HL-60/S4 treated with retinoic acid at 250 ng/mL for 4 days and 3 days (cell line): ENCODE measurements around the gene MEGF10.

Source experiments
- in situ Hi-C: fragments of 300-500 bp; cut with MboI; formaldehyde crosslinking; loops from 2 replicates; pipeline ENCODE4 v1.7.0; 2022; ENCODE audit warnings: low sequenced_read_pairs

The MEGF10 gene

DNA sequence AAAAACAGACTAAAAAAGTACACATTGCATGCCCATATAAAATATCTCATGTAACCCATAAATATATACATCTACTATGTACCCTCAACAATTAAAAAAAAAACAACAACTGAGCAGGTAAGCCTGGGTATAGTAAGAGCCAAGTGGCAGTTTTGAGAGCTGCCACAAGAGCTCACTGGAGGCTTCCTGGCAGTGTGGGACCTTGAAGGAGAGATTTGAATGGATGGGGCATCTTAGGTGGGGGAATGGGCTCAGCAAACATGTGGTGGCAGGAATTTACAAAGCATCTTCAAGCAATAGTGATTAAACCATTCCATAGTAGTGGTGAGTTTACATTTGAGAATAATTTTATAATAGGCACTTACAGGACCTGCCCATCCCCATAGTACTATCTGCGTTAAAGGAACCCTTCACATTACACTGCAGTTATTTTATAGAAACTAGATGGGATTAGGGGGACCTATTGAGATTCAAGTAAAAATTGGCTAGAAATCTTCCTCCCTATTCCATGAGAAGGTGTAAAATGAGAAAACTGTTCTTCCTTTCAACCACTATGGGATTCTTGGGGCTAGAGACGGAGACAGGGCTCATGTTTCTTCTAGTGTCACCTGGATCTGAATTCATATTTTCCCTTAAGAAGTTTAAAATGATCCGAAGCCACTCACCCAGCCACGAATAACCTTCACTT, 6.9 kb downstream of the MEGF10 start:
- in situ Hi-C loops = no loop called here

DNA sequence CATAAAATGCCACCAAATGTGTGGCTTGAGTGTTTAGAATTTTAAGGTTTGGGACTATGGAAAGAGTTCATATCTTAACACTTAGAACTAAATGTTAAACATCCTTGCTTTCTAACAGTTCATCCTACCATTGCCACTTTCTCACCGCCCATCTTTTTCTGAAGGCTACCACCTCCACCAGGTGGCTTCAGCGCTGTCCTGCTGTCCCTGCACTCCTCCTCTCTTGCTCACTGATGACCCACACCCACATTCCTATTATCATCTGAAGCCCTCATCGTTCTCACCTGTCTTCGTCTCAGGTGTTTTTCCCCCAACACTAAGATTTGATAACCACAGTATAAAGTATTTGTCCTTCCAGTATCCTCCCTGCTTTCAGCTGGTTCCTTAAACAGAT, 7.4 kb downstream of the MEGF10 start:
- in situ Hi-C loops = no loop called here

DNA sequence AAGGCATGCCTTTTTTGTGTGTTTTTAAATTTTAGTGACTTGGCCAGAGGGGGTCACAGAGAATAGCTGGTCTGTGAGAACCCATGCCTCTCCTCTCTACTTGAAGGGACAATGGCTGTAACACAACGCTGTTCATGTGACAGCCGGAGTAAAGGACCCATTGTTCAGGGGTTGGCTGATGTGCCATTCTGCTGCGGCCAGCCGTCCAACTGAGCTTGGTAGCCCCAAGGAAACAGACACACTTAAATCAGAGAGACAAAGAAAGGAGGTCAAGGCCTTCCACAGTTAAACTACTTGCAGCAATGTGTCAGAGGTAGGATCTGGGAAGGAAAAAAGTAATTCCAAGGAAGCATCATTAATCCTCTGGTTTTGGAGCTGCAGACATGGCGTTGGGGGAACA, 8.1 kb downstream of the MEGF10 start:
- in situ Hi-C loops = no loop called here

DNA sequence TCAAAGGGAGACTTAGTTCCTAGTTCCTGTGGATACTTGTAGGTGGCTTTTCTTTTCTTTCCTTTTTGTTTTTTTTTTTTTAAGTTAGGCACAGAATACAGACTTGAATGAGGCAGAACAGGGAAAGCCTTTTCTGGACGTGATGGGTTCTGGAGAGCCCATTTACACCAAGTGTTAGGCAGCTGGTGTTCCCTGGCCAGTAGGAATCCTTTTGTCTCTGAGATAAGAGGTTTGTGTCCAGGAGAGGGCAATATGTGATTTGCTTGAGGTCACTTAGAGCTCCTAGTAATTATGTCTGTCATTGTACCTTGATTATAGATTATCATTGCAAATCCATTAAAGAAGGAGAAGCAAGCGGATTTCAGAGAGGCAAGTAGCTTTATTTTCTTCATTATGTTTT, 9.1 kb downstream of the MEGF10 start:
- in situ Hi-C loops = loop anchor here (25.0 kb wide), 1 partner anchor 637 kb away; no protein-coding TSS in a partner anchor

DNA sequence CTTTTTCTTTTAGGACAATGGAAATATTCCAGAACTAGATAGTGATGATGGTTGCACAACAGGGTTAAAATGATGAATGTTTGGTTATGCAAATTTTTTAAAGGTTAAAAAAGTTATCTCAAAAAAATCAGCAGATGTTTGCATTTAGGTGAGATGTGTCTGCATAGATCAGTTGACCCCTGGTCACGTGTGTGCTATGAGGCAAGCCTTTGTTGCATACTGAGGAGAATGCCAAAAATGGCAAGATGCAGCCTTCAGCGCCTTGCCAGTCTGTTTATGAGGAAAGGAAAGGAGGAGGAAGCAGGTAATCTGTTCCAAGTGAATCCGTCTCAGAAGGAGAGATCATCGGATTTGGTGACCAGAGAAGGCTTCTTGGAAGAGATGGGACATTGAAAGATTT, 11.9 kb downstream of the MEGF10 start:
- in situ Hi-C loops = loop anchor here (25.0 kb wide), 1 partner anchor 640 kb away; no protein-coding TSS in a partner anchor

DNA sequence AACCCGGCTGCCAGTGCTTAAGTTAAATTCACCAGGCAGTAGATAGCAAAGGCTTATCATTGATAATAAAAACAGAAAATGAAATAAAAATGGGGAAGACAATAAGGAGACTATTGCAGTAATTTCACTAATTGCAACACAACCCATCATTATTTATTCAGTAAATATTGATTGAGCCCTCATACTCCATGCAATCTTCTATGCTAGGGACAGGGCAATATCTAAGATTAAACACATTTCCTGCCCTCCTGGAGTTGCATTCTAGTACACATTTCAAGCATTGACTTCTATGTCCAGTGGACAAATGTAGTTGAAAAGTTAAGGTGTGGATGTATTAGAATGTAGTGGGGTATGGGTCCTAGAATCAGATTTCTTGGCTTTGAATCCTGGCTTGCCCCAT, 12.8 kb downstream of the MEGF10 start:
- in situ Hi-C loops = loop anchor here (25.0 kb wide), 1 partner anchor 641 kb away; no protein-coding TSS in a partner anchor

DNA sequence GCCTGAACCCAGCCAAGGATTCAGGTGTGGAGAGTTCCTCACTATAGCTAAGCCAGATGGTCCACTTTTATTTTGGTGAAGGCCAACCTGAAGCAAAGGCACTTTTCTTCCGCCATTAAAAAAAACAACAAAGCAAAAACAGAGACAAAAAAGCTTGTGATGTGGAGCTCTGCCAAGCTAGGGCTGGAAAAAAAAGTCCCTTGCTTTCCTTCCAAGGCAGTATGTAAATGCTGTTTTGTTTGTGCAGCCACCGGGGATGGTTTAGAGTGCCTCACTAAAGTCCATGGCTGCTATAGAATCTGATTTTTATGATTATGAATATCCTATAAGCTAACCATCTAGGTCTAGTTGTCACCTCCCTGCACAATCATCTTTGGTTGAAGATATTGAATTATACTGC, 14.9 kb downstream of the MEGF10 start:
- in situ Hi-C loops = loop anchor here (25.0 kb wide), 1 partner anchor 643 kb away; no protein-coding TSS in a partner anchor

DNA sequence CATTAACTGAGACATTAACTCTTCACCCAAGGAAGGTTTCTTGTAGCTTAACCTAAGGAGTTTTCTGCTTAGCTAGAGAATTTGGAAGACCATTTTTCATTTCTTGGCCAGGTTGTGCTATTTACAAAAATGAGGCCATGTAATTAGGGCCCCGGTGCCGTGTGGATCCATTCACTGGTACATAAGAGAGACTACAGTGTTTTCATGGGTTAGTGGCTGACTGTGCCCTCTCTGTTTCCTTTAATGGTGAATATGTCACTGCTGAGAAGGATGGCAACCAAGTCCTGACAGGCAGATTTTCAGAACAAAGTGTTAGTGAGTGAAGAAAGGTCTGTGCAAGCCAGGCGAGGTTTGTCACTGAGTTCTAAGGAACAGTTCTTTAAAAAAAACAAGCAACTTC, 15.4 kb downstream of the MEGF10 start:
- in situ Hi-C loops = loop anchor here (25.0 kb wide), 1 partner anchor 644 kb away; no protein-coding TSS in a partner anchor

DNA sequence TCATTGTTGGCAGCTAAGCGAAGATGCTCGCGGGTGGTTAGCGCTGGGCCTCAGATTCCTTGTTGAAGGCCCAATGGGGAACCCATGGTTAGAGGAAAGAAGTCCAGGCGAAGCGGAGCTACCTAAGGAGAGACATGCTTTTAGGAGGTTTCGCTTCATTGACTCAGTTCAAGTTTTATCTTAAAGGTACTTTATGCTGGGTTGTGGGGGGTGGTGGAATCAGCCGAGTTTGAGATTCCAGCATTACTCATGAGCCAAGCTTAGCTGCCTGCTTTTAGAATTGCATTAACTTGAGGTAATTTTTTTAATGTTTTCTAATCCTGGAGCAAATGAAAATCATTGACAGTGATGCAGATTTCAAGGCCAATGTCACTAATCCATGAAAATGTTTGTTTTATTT, 16.1 kb downstream of the MEGF10 start:
- in situ Hi-C loops = loop anchor here (25.0 kb wide), 1 partner anchor 644 kb away; no protein-coding TSS in a partner anchor

DNA sequence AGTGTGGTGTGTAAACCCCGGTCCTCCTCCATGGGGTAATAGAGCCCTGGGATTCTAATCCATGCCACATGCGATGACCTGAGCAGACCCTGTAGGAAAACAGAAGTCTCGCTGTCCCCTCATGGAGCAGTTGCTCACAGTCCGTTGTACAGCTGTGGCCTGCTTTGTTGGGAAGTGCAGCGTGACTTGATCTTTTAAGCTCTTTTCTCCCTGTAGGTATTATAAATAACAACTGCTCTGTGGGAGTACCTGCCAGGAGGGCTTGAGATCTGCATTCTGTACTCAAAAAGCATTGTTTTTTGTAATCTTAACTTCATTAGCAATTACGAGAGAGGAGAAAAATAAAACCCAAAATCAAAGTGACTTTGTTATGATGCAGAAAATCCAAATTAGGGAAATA, 17.3 kb downstream of the MEGF10 start:
- in situ Hi-C loops = loop anchor here (25.0 kb wide), 1 partner anchor 646 kb away; no protein-coding TSS in a partner anchor

DNA sequence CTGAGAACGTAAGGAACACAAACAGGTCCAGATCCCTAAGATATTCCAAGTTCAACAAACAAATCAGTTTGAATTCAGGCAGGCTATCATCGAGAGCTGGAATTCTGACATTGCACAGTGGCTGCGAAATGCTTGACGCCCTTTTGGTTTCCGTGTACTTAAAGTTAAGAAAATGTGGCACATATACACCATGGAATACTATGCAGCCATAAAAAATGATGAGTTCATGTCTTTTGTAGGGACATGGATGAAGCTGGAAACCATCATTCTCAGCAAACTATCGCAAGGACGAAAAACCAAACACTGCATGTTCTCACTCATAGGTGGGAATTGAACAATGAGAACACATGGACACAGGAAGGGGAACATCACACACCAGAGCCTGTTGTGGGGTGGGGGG, 17.7 kb downstream of the MEGF10 start:
- in situ Hi-C loops = loop anchor here (25.0 kb wide), 1 partner anchor 646 kb away; no protein-coding TSS in a partner anchor

DNA sequence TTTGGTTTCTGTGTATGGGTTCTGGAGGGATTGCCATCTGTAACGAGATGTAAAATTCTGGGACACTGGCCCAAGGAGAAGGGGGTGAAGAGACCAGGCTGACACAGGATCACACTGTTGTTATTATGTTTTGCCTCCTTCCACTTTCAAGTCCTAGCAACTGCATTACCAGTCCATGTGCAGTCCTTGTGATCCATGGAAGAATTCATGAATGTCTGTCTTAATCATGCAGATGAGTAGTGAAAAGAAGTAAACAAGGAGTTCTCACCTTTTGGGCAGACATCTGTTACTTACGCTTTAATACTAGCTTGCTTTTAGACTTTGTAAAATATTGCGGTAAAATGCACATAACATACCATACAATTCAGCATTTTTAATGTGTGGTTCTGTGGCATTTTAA, 18.3 kb downstream of the MEGF10 start:
- in situ Hi-C loops = loop anchor here (25.0 kb wide), 1 partner anchor 647 kb away; no protein-coding TSS in a partner anchor

DNA sequence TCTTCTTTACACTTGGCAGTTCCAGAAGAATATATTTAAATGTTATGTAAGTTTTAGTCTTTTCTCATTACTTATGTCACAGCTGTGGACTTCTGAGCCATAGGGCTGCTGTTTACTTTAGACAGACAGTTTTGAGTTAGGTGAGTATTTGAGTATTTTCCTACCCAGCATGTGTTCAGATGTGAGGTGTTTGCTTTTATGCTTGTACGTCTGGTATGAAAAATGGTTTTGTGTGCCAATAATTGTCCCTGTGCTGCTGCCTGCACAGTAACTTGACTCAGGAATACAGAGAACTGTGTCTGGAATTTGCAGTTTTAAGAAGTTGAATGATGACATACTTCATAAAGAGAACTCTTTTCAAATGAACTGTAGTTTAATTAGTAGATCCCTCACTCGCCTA, 20.8 kb downstream of the MEGF10 start:
- in situ Hi-C loops = loop anchor here (25.0 kb wide), 1 partner anchor 649 kb away; no protein-coding TSS in a partner anchor

DNA sequence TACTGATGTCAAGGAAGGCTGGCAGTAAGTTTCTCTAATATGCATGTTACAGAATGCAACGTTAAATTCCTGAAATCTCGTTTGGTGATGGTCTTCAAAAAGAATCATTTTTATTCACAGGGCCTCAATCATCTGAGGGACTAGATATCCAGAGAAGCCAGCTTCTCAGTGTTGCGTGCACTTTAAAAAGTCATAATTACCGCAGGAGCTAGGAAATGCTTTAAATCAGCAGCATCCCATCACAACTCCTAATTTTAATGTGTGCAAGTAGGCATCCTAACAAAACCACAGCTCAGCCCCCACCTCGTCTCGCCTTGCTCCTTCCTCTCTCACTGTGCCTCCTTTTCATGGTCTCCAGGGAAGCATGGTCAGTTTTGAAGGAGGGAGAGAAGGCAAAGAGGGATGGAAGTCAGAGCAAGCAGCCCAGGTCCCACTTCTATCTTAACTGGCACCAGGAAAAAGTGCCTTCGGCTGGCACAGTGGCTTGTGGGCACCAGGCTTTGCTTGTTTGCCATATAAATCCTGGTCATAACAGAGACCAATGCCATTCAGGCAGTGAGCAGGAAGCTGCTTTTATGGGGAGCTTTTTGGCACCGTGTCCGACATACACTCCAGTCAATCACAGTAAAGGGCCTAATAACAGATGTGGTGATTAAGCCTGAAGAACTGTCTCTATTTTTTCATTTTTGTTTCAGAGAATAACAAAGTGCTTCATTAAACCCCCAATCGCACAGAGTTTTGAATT, 21.4 kb downstream of the MEGF10 start:
- in situ Hi-C loops = loop anchor here (25.0 kb wide), 1 partner anchor 650 kb away; no protein-coding TSS in a partner anchor

DNA sequence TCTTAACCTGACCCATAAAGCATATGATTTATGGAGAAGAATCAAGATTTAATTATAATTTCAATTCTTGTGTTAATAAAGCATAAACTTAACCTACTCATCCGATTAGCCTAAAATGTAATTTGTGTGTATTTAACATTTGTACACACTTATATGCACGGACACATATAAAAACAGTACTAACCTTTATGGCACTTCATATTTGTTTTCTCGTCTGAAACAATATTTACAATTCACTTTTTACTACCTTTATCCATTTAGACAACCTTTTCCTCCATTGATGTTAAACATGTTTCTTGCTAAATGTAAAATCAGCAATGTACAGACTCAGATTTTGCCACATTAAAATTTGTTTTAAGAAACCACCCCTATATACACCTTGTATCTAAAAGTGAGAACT, 22.8 kb downstream of the MEGF10 start:
- in situ Hi-C loops = loop anchor here (25.0 kb wide), 1 partner anchor 651 kb away; no protein-coding TSS in a partner anchor

DNA sequence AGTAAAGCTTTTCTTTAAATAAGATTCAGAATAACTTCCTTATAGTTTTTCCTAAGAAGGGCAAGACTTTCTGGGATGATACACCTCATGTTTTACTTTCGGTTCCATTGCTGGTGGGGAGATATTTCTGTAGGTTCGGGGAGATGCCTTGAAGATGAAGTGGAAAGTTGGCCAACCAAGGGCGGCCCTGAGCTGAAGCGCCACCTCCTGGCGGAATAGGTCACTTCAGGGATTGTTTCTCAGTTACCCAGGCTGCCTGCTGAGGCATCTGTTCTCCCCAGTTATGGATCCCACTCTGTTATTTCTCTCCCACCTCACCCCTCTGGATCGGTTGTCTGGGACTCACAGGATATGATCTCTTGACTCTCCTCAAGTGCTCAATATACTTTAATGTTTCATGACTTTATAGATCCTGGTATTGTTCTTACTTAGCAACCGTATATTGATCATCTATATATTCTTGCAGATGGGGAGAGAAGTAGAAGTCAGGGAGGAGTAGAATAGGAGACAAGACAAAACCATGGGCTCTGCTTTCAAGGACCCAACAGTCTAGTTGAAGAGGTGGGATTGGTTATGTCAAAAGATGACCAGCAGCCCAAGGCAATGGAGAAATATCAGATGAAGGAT, 23.4 kb downstream of the MEGF10 start:
- in situ Hi-C loops = loop anchor here (25.0 kb wide), 1 partner anchor 652 kb away; no protein-coding TSS in a partner anchor

DNA sequence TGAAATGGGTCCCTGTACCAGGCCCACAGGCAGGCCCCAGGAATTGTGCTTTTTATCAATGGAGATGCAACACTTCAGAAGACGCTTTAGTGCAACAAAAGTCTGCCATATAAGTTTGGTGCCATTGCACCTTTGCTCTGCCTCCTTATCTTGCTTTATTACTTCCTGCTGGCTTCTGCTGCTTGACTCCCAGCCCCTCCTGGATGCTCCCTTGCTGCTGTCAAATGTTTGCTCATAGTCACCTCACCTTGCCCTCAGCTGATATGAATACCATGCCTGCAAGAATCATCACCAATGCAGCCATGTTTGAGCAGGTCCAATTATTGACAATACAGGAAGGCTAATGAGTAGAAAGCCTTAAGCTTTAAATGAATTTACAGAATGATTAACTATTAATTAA, 25.4 kb downstream of the MEGF10 start:
- in situ Hi-C loops = loop anchor here (25.0 kb wide), 1 partner anchor 654 kb away; no protein-coding TSS in a partner anchor

DNA sequence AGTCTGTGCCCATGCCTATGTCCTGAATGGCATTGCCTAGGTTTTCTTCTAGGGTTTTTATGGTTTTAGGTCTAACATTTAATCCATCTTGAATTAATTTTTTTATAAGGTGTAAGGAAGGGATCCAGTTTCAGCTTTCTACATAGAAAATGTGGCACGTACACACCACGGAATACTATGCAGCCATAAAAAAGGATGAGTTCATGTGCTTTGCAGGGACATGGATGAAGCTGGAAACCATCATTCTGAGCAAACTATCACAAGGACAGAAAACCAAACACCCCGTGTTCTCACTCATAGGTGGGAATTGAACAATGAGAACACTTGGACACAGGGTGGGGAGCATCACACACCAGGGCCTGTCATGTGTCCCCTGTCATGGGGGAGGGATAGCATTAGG, 26.8 kb downstream of the MEGF10 start:
- in situ Hi-C loops = loop anchor here (25.0 kb wide), 1 partner anchor 655 kb away; no protein-coding TSS in a partner anchor

DNA sequence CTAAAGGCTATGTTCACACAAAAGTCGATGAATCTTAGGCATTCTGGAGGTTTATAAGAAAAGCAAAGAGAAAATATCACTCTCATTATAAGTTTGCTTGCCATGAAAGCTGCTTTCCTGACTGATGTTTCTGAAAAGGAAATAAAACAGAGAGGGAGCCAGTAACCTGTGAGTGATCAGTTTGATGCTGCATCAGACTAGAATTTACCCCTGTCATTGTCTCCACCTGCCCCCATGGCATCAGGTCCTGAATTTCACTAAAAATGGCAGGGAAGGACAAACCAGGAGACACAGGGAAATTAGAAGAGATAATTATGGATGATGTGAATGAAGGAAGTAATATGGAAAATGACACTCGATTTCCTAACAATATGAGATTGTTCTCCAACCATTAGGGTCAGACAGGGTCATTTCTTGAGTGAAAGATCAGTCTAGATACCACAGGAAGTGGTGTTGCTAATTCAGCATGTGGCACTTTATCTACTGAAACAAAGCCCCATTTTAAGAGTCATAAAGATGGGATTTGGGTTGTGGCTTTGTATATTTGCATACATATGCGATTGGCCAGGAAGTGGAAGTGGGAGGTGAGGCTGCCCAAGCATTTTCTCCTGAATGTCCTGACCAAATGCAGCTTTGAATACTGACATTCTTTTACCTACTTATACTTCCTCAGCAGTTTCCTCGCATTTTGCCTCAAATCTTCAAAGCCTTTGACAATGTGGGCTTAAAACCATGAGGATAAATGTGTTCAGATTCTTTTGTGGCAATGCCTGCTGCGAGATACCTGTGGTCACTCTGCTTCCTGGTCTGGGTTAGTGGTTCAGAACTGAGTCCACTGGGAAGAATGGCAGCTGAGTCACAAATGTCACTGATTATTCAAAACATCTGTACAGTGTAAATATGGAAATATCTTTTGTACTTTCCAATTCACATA, 29.7 kb downstream of the MEGF10 start:
- in situ Hi-C loops = loop anchor here (25.0 kb wide), 1 partner anchor 658 kb away; no protein-coding TSS in a partner anchor

DNA sequence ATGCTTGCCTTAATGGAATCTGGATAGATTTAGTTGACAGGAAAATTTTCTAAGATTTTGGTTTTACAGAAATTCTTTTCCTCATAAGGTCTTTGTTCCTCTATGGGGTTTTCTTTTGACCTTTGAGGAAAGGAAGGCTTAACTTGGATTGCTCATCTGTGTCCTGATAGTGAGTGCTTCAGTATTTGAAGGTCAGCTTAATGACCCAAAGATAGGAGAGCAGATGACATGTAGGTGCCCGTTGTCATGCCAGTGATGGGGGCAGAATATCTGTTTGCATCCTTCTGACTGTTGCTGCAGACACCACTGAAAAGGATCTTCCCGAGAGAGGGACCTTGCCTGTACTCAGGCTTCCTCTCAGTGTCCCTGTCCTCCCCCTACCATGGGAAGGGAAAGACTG, 30.9 kb downstream of the MEGF10 start:
- in situ Hi-C loops = loop anchor here (25.0 kb wide), 1 partner anchor 659 kb away; no protein-coding TSS in a partner anchor
